GM21737 (cell line): ENCODE measurements around the gene EMSY.
"Not testable (repeated sequence)": the region's sequence is repeated elsewhere in the genome, so short reads cannot be mapped to it uniquely, and the experiment has no call there.

Experiments
- ATAC-seq: cut with Tn5 transposase; IDR thresholded peaks from one replicate; pipeline ENCODE4 v1.9.1; 2021; ENCODE audit warnings: mild to moderate bottlenecking, moderate library complexity; ENCODE audit not compliant: unreplicated experiment

The EMSY gene

GRCh38 chr11:76444384-76445120 is at the start of gene EMSY:
EMSY (plus strand) TSS chr11:76445018; CDS start chr11:76446939, 1,921 bp downstream.
- ATAC-seq, result peak; percentile 91

GRCh38 chr11:76395296-76395695 is 49.5 kb upstream of the EMSY start:
- ATAC-seq, result no peak

- ATAC-seq, result peak; percentile 54
Observed at GRCh38 chr11:76397383-76397782, 47.4 kb upstream of the EMSY start.

- no peak for ATAC-seq
Observed at GRCh38 chr11:76400967-76401366, 43.9 kb upstream of the EMSY start.

- not testable (repeated sequence) for ATAC-seq
Observed at GRCh38 chr11:76401484-76401883, 43.3 kb upstream of the EMSY start.

GRCh38 chr11:76406359-76406758 is 38.5 kb upstream of the EMSY start:
- no peak for ATAC-seq

GRCh38 chr11:76408171-76408965 is 36.5 kb upstream of the EMSY start:
- no peak for ATAC-seq

GRCh38 chr11:76410851-76411357 is 33.9 kb upstream of the EMSY start:
- no peak for ATAC-seq

- no peak for ATAC-seq
Observed at GRCh38 chr11:76415073-76415472, 29.7 kb upstream of the EMSY start.

GRCh38 chr11:76419896-76420295 is 24.9 kb upstream of the EMSY start:
- no peak for ATAC-seq

GRCh38 chr11:76424379-76424778 is 20.4 kb upstream of the EMSY start:
- ATAC-seq, result peak; percentile 60

GRCh38 chr11:76424891-76425290 is 19.9 kb upstream of the EMSY start:
- no peak for ATAC-seq

GRCh38 chr11:76426660-76427059 is 18.2 kb upstream of the EMSY start:
- no peak for ATAC-seq

GRCh38 chr11:76436020-76436419 is 8.8 kb upstream of the EMSY start:
- no peak for ATAC-seq

- no peak for ATAC-seq
Observed at GRCh38 chr11:76443268-76443980, 1.4 kb upstream of the EMSY start.

- ATAC-seq, result no peak
Observed at GRCh38 chr11:76444065-76444383, 794 bp upstream of the EMSY start.

GRCh38 chr11:76445121-76446084 is 585 bp downstream of the EMSY start:
- ATAC-seq, result peak; percentile 20

- no peak for ATAC-seq
Observed at GRCh38 chr11:76448506-76448905, 3.7 kb downstream of the EMSY start.

GRCh38 chr11:76453248-76453647 is 8.4 kb downstream of the EMSY start:
- ATAC-seq, result no peak

- no peak for ATAC-seq
Observed at GRCh38 chr11:76455331-76455730, 10.5 kb downstream of the EMSY start.
